DMS53 treated with DMSO at 0.1 percent for 48 hours (cell line): Measurements from ENCODE around the gene PHLDB2.

ENCODE experiments used
- DNase-seq: peaks from one replicate; lab custom pipeline; 2025; ENCODE audit not compliant: unreplicated experiment; lab: John Stamatoyannopoulos, UW

The PHLDB2 gene

DNA sequence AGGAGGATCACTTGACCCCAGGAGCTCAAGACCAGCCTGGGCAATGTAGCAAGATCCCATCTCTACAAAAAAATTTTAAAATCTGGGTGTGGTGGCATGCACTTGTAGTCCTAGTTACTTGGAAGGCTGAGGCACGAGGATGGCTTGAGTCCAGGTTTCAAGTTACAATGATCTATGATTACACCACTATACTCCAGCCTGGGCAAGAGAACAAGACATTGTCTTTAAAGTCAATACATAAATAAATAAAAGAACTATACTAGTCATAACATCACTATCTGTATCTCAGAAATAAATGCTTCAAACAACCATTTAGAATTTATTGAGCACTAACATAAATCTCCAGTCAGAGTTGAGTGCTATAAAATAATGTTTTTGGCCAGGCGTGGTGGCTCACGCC, 8.5 kb upstream of the PHLDB2 start:
- DNase-seq, result no peak

DNA sequence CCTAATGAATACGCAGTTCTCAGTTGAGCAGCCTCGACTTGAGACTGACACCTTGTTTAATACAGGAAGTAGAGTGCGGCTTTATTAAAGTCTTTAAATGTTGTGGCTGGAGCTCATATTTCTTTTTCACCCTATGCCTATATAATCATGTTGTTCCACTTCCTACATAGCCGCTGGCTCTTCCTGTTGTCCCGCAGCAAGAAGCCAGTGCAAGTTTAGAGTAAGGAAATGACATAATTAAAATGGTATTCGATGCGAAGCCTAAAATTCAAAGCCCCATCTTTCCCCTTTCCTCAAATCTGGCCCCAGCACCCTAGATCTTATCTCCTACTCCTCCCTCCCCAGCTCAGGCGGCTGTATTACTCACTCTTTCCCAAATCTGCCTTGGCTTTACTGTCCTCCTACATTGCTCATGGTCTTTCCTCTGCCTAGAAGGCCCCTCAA, 7.5 kb upstream of the PHLDB2 start:
- DNase-seq, result no peak

DNA sequence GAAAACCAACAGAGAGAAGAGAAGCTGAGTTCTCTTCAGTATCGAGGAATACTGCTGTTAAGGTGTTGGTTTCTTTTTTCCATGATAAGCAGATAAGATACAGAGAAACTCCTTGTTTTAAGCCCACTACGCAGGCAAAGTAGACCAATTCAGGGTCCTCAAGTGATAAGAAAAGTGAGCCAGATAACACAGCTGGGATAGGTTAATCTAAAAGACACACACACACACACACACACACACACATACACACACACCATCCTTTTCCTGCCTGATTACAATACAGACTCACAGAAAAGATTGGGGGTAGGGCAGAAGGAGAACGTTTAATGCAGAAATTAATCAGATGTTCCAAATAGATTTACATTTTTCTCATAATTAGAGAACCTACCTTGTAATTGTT, 6.5 kb upstream of the PHLDB2 start:
- DNase-seq, result no peak

DNA sequence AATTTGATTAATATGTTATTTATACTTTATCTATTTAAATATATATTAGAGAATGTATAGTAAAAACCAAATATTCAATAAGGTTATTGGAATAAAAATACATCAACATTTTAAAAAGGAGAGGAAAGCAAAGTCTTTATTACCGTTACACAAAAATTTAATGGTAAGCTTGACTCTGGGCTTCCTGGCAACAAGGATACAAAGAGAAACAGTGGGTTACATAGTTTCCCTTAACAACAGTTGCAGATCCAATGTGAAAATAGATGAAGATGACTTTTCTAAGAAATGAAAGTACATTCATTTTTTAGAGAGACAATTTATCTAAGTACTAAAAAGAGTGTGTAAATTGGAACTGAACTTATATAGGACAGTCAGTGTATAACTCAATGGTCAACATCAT, 6.0 kb upstream of the PHLDB2 start:
- no peak for DNase-seq

DNA sequence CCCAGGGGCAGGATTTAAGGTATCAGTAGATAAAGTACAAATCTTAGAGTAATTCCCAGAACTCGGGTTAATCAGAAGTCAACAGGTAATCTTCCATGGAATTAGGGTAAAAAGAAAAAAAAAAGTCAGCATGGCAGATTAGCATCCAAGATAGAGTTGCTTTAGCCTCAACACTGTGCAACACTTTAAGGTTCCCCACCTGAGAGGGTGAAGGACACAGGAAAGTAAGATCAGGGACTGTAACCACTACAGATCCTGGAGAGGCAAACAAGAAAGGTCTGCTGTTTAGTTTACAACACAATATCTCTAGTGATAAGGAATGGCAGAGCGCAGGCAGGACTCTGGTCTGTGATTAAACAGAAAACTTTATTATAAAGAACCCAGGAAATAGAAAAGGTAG, 4.1 kb upstream of the PHLDB2 start:
- no peak for DNase-seq

DNA sequence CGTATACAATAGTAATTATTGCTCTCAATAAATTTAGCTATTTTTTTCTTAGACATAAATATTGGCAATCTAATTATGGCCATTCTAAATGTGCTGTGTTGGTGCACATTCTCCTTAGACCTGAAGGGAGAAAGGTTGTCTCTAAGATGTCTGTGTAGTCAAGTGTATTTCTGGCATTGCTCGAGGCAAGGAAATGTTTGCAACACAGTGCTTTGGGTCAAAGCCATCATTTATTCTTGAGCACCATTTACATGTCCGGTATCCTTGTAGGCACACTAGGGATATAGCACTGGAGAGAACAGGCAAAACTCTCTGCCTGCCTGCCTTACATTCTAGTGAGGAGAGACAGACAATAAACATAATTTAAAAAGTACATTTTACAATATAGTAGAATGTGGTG, 2.6 kb upstream of the PHLDB2 start:
- DNase-seq, result no peak

DNA sequence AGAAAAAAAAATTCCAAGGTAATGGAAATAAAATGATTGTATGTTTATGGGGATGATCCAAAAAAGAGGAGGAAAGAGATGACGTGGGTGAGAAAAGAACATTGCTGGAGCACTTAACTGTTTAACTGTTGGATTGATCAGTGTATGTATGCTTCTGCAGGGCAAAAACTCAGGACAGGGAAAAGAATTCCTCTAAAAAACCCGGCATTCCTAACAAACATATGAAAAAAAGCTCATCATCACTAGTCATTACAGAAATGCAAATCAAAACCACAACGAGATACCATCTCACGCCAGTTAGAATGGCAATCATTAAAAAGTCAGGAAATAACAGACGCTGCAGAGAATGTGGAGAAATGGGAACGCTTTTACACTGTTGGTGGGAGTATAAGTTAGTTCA, 1.6 kb upstream of the PHLDB2 start:
- DNase-seq, result no peak

DNA sequence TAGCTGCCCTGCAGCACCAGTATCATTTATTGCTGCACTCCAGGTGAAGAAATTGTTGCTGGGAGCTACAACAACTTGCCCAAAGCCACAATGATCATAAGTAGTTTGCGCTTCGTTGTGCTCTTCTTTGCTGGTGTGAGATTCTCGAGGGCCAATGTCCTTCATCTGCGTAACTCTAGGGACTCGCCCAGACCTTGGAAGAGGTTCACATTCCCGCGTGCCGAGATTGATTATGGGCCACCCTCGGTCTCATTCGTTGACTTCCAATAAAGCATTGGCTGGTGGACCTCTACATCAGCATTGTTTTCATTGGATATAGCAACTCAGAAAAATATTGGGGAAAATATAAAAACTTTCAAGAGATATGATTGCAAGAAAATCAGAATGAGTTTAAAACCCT, 423 bp upstream of the PHLDB2 start:
- no peak for DNase-seq

DNA sequence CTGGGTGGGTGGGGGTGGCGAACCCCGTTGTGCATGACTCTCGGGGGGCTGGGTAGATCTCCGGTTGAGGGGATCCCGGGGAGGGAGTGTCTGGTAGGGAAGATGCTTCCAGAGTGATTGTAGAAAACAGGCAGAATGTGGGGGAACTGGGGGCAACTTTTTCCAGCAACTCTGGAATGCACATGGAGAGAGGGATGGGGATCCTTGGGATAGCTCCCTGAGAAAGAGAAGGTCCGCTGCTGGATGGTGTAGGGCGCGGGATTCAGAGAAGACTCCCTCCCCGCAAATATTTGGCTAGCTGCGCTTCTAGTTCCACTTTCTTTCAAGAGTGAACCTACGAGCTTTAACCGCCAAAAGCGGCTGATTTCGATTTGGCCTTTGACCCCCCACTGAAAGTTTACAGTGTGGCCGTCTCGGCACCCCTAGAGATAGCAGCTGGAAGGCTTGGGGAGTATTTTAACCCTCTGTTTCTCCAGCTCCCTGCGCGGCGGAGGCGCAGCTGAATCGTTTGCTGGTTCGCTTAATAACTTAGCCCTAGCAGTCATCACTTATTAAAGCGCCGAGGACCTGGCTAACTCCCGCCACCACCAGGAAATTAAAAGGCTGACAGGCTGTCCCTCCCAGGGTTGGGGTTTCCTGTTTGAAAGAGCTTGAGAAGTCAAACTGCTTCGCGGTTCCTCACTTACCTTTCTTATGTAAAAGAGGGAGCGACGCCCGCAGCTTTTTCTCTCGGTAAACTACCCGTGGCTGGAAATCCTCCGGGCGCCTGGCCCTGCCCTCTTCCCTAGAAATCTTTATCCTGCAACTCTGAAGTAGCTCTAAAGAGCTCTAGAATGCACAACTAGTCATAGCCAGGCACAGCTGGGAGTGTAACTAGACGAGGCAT, 1.2 kb downstream of the PHLDB2 start:
- DNase-seq, result peak; percentile 45

DNA sequence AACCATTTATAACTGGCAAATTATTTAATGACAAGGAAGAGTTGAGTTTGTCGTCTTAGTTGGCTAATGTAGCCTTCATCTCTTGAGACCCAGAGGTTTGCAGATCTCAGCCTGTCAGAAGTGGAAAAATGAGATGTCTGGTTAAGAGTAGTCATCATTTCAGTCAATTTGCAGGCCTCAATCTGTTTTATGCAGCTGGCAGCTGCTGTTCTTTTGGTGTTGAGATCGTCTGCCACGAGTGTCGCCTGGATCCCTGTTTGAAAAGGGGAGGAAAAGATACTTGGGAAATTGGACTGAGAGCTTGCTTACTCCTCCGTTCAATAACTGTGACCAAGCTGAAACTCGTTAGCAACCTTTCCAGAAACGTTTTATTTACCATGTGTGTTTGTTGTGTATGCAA, 2.3 kb downstream of the PHLDB2 start:
- DNase-seq, result no peak

DNA sequence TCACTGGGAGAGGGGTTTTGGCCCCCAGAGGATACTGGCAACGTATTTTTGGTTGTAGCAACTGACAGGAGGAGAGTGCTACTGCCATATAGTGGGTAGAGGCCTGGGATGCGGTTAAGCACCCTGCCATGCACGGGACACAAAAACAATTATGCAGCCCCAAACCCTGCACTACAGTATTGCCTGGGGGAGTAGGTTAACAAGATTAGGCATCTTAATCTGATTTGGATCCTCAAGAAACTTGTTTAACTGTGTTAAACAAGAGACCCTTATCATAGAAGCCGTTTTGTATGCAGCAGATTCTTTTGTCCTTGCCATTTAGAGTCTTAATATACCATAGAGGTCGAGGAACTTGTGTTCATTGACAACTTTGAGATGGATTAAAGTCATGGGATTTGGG, 3.4 kb downstream of the PHLDB2 start:
- DNase-seq, result no peak

DNA sequence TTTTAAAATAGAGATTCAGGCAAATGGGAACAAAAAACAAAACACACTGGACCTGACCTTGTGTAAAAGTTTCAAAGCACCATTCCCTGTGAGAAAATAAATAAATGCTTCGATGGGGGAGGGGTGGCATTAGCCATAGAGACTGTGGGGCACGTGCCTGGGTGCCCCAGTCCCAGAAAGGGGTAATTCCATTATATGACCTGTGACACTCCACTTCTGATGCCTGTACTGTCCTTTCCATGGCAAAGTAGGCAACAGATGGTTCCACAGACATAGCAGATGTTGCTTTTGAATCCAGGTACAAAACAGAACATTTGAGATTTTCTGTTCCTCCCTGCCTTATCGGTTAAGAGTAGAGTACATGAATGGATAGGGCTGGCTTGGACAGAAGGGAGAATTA, 3.9 kb downstream of the PHLDB2 start:
- no peak for DNase-seq

DNA sequence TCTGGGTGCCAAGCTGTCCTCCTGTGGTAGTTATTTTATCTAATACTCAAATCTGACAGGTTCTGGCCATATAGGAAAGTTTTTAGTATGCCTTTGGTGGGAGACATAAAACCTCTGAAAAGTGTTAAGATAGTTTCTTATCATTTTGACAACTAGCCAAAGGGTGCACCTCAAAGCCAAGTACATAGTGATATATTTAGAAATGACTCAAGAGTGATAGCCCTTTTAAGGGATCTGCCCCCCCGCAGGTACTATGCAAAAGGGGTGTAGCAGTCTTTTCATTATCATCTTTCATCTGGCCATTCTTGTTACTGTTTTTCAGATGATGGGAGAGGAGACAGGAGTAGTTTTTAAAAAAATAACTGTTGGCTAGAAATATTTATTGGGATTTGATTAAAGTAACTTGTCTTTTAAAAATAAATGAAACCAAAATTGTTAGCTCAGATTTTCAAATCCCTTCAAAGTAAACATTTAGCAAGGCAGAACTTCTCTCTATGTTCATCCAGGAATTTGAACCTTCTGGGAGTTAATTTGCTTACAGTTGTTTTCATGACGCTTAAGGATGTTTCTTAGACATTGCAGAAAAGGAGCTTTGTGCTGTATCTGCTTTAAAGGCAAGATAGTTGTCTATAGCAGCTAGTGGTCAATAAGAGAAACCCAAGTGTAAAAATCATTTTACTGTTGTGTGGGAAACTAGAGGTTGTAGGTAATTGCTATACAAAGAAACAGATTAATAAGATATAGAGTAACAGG, 5.1 kb downstream of the PHLDB2 start:
- DNase-seq, result no peak

DNA sequence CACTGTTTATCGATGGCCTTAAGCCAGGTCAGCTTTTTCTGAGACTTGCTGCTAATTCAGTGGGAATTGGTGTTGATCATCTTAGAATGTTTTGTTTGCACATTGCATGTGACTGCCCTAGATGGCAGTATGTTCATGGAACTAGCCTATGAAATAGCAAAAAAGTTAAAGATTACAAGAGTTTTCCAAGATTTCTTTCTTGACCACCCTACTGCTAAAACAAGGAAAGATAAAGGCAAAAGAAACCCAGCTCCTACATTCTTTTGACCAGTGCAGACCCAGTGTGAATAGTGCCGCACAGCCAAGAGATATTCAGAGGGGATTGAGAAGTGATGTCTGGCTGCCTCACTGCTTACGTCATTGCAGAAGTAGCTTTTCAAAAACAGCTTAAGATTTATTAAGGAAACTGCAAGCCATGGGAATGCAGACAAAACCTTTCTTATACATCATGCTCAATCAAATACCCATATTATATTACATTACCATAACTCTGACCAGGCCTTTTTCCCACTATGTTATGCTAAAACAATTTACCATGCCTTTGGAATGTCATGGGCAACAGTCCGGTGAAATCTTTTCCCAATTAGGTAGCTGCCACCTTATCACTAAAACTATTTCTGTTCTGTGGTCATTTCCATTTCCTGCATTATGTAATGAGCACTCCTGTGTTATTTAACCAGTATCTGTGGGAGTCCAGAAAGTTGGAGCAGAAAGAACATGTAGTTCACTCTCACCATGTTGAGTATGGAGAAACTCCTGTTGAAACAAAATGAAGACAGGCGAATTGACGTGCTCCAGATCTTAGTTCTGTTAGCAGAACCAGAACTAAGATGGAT, 6.0 kb downstream of the PHLDB2 start:
- DNase-seq, result no peak

DNA sequence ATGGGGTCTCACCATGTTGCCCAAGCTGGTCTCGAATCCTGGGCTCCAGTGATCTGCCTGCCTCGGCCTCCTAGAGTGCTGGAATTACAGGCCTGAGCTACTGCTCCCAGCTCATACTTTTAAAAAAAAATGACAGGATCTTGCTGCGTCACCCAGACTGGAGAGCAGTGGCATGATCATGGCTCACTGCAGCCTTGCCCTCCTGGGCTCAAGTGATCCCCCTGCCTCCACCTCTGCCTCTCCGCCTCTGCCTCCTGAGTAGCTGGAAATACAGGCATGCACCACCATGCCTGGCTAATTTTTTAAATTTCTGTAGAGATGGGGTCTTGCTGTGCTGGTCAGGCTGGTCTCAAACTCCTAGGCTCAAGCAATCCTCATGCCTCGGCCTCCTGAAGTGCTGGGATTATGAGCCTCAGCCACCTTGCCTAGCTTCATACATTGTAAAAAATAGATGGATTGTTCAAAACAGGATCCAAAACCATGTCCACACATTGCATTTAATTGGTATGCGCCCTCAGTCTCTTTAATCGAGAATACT, 8.9 kb downstream of the PHLDB2 start:
- DNase-seq, result no peak

DNA sequence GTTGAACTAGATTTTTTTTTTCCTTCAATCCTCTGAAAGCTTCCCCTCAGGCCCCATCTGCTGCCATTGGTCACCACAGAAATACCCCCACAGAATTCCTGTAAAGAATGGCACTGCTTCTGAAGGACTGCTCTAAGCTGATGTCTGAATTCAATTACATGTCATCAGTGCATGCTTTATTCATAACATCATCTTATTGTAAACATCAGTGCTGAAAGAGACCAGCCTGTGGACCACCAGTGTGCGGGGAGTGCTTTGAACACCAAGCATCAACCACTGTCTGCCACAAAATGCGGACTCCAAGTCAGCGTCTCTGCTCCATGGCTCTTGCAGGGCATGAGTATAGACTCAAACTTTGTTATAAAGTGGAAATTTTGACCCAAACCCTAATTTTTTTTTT, 11.6 kb downstream of the PHLDB2 start:
- DNase-seq, result no peak

DNA sequence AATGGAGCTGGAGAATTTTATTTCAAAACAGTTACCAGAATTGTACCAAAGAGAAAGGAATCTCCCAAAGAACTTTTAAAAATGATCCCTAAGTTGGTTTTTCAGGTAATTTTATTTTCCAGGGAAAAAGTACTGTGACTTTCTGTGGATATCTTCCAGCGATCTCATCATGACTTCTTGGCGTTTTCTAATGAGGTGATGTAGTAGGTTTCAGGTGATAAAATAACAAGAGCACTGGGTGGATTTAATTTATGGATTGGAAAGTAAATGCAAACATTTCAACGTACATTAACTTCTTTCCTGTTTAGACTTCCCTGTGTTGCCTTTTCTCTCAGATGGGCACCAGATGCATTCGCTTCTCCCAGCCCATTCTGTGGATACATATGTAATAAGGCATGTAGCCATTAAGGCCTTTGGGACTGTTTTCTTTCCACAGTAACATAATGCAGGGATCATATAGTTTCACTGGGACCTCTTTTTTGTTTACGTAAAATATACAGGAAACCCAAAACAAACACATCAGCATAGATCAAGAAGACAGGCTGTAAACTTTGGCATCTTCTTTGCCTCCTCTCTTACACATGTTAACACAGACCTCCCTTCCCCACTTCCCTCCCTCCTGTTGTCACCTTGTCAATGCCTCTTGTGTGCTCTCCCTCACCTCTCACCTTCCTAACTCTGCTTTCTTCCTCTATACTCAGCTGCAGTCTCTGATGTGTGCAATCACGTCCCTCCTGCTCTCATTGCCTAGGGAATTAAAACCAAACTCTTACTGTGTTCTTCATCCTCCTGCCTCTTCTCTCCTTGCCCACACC, 13.0 kb downstream of the PHLDB2 start:
- DNase-seq, result no peak

DNA sequence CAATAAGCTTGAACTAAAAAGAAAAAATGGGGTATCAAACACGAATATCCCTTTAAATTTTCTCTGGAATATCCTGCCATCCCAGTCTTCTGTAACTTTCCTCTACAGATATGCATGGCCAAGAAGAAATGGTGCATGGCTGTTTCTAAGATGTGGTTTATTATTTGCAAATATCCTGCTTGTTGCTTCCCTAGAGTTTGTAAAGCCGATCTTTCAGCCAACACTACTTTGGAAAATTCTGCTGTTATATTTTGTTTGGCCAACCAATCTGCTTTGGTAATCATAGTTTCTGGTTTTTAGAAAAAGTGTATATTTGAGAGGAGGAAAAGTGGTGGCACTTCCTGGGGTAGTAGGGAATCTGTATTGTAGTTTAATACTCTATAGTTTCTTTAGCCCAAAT, 13.9 kb downstream of the PHLDB2 start:
- DNase-seq, result no peak

DNA sequence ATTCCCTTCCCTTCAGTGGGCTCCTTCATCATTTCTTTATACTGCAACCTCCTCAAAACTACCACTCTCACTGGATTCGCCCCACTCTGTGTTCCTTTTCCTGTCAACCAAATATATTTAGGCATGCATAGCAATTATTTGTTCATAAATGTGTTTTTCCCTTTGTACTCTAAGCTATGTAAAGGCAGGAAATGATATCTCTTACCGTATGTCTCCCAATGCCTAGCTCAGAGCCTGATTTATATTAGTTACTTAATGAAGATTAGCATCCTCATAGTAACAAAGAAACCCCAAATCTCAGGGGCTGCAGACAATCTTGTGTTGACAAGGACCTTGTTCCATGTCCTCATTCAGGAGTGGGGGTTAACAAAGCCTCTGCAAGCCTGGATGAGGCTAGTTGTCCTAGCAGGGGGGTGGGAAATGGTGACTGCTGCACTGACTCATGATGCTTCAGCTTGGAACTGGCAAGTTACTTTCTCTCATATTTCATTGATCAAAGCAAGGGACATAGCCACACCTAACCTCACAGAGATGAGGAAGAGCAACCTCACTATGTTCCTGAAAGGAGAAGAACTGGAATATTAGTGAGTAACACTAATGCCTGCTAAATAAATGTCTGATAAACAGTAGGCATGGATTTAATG, 15.2 kb downstream of the PHLDB2 start:
- no peak for DNase-seq

DNA sequence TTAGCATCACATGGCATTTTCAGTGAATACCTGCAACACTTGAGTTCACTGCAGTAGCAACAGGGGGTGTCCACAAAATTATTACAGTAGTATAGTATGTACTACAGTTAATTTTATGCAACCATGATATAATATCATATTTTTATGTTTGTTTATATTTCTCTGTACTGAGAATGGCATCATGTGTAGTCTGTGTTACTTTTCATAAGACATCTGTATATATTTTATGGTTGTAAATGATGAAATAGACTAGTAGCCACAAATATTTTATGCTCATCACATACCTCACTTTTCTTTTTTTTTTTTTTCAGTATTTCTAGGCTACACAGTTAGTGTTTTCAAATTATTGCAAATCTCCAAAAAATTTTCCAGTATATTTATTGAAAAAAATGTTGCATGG, 22.4 kb downstream of the PHLDB2 start:
- no peak for DNase-seq
